AG04450 (cell line): ENCODE data around the gene DYNLRB1. TPM values are rescaled to one million over a fixed set of nuclear protein-coding genes. Genes with fewer than 3 reads are reported as not detected.

Experiments
- CTCF ChIA-PET: fragments of 300-600, 350-600 bp; formaldehyde crosslinking; extraction: SDS; loops from one replicate; lab custom pipeline; 2022; ENCODE audit warnings: antibody characterized with exemption, inconsistent platforms; lab: Charles Lee
- POLR2A ChIA-PET: fragments of 350-600 bp; formaldehyde crosslinking; extraction: SDS; loops from one replicate; lab custom pipeline; 2021; ENCODE audit warnings: antibody characterized with exemption, inconsistent platforms; lab: Yijun Ruan, JAX
- DNase-seq: peaks from one replicate; pipeline ENCODE4 v3.0.0-alpha.2; 2011; ENCODE audit warnings: low read depth, low spot score
- H3K27ac ChIP-seq: one replicate; pipeline ENCODE4 v1.5.1; 2012; ENCODE audit warnings: low read depth, low read length, control low read depth
- H3K27me3 ChIP-seq: one replicate; pipeline ENCODE4 v1.6.0; 2012; ENCODE audit warnings: low read length; ENCODE audit not compliant: control insufficient read depth, insufficient read depth
- H3K4me3 ChIP-seq: 2 replicates; pipeline ENCODE4 v1.5.1; 2011; ENCODE audit warnings: mild to moderate bottlenecking, low read depth, low read length, control low read depth
- H3K9me3 ChIP-seq: 2 replicates; pipeline ENCODE4 v1.5.1; 2012; ENCODE audit warnings: low read length; ENCODE audit not compliant: control insufficient read depth, insufficient read depth
- CTCF ChIP-seq: IDR thresholded peaks from 2 replicates; pipeline ENCODE4 v1.5.1; 2011; ENCODE audit warnings: low read depth, low read length, control low read depth, inconsistent platforms
- polyA plus RNA-seq: library from polyadenylated mRNA; depleted of rRNA; stranded (reverse); fragments of >200 nt; gene quantifications from 2 replicates; pipeline ENCODE4 v1.2.3, GENCODE V29; 2011

DYNLRB1 gene
- polyA plus RNA-seq, 1 experiment: 256 TPM

DNA sequence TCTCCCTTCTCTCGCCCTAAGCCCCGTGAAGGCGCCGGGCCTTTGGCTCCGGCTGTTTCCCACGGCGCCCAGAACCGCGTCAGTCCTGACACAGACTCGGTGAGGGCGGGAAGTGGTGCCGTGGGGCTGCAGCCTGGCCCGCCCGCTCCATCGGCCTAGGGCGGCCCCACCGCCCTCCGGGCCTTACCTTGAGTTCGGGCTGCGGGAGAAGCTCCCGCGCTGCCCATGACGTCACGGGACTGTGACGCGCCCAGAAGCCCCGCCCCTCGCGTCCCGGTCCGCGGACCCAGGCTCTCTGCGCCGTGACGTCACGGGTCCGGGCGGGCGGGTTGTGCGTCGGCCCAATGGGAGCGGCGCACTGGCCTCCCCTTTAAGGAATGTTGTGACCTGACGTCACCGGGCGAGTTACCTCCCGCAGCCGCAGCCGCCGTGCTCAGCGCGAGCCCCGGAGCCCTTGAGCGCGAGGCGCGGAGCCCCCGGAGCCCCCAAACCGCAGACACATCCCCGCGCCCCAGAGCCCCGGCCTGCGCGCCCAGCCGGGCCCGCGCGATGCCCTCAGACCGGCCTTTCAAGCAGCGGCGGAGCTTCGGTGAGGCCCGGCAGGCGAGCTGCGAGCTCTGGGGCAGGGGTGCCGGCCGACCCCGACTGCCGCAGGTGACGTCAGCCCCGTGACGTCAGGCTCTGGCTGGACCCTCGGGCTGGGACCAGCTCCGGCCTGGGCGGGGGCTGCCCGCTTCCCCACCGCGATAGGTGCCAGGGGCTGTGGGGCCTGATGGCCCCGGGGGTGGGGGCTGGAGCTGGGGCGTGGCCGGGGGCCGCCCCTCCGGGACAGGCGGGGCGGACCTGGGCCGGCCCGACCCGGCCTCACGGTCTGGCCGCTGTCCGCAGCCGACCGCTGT lies 42.3 kb downstream of the DYNLRB1 start, which contains the start of gene MAP1LC3A:
MAP1LC3A (plus strand) TSS at position 399 of the 899 bp plus-strand sequence; CDS start at position 550, 151 bp downstream.
- no peaks in the 10 kb centered on the region for H3K27me3 ChIP-seq
- peak within 1 kb of the TSS; percentile 71 for H3K4me3 ChIP-seq
- CTCF ChIA-PET: interaction anchor here (0.9 to 1.4 kb wide), 3 partner anchors 211 to 246 kb away, joined by 3 to 8 read pairs (median 5); no protein-coding TSS in a partner anchor
- H3K9me3 ChIP-seq: no peaks in the 10 kb centered on the region
- POLR2A ChIA-PET: interaction anchor here (0.6 to 1.3 kb wide), 4 partner anchors 55 to 155 kb away, joined by 3 to 13 read pairs (median 6); partner anchors contain the start of gene TP53INP2
- DNase-seq: peak; percentile 88
- no peak for TF ChIP-seq CTCF
- H3K27ac ChIP-seq: peak within 1 kb of the TSS; percentile 65

DNA sequence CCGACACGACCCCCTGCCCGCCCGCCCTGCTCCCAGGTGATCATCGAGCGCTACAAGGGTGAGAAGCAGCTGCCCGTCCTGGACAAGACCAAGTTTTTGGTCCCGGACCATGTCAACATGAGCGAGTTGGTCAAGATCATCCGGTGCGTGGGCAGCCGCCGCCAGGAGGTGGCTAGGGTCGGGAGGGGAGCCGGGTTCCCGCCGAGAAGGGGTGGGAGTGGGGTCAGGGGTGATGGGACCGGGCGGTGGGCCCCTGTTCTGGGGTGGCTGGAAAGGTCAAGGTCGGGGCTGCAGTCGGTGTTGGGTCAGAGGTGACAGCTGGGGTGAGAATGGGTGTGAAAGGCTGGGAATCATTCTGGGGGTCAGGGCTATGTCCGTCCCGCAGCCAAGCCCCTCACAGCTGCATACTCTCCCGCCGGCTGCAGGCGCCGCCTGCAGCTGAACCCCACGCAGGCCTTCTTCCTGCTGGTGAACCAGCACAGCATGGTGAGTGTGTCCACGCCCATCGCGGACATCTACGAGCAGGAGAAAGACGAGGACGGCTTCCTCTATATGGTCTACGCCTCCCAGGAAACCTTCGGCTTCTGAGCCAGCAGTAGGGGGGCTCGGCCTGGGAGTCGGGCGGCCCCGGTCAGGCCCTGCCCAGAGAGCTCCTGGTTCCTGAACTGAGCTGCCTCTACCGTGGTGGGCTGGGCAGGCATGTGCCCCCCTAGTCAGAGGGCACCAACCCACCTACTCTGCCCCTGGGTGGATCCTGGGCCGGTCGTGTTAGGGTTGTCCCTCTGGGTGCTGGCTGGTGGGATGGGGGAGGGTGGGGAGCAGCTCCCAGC lies 43.3 kb downstream of the DYNLRB1 start:
- POLR2A ChIA-PET: interaction anchor here (0.7 to 1.3 kb wide), 2 partner anchors 145 to 719 kb away, joined by 3 to 7 read pairs; partner anchors contain the start of genes MMP24OS and TP53INP2
- no peaks in the 10 kb centered on the region for H3K9me3 ChIP-seq
- no peak overlapping the region for H3K27ac ChIP-seq
- DNase-seq: no peak
- no peaks in the 10 kb centered on the region for H3K27me3 ChIP-seq
- H3K4me3 ChIP-seq: peak overlapping the region; percentile 67
- CTCF ChIA-PET: interaction anchor here (1.4 kb wide), 1 partner anchor 210 kb away, joined by 5 read pairs; no protein-coding TSS in a partner anchor
- no peak for TF ChIP-seq CTCF

- no peak for DNase-seq
- CTCF ChIA-PET: interaction anchor here (1.4 kb wide), 1 partner anchor 210 kb away, joined by 5 read pairs; no protein-coding TSS in a partner anchor
- Histone ChIP-seq H3K9me3 (no peaks in the 10 kb centered on the region), H3K27ac (no peak overlapping the region), H3K27me3 (no peaks in the 10 kb centered on the region), H3K4me3 (no peak overlapping the region)
- no peak for TF ChIP-seq CTCF
- POLR2A ChIA-PET: interaction anchor here (0.7 kb wide), 1 partner anchor 718 kb away, joined by 3 read pairs; the partner anchor contains the start of gene MMP24OS
Measured at GRCh38 chr20:34560141-34560523, 43.9 kb downstream of the DYNLRB1 start.

GRCh38 chr20:34560614-34561013 lies 44.4 kb downstream of the DYNLRB1 start:
- POLR2A ChIA-PET: no interaction called here

More at GRCh38 chr20:34560614-34561013, 44.4 kb downstream of the DYNLRB1 start:
- H3K9me3 ChIP-seq: no peaks in the 10 kb centered on the region
- CTCF ChIA-PET: no interaction called here
- no peak for DNase-seq
- no peak for TF ChIP-seq CTCF
- H3K27ac ChIP-seq: no peak overlapping the region
- no peak overlapping the region for H3K4me3 ChIP-seq
- H3K27me3 ChIP-seq: no peaks in the 10 kb centered on the region
